Activated B cell treated with CpG ODN at 0.5 μM for 24 hours (primary cell): ENCODE data around the gene CEP170. TPM values are rescaled to one million over a fixed set of nuclear protein-coding genes. Genes with fewer than 3 reads are reported as not detected.
"Not testable (repeated sequence)": the region's sequence is repeated elsewhere in the genome, so short reads cannot be mapped to it uniquely, and the experiment has no call there.

Experiments
- ATAC-seq: fragments of 200-7000 bp; cut with Tn5 transposase; one replicate; pipeline ENCODE4 v1.10.0; 2021; ENCODE audit warnings: low read depth, mild to moderate bottlenecking, moderate library complexity
- CTCF ChIA-PET: fragments of 350-600 bp; sonication (Branson Sonifier 250); formaldehyde crosslinking; loops from one replicate; lab custom pipeline; 2021; ENCODE audit warnings: antibody characterized with exemption; lab: Charles Lee
- POLR2A ChIA-PET: fragments of 350-600 bp; sonication (Branson Sonifier 250); formaldehyde crosslinking; loops from one replicate; lab custom pipeline; 2021; ENCODE audit warnings: antibody characterized with exemption; lab: Charles Lee
- DNase-seq: peaks from one replicate; pipeline ENCODE4 v3.0.0; 2022
- H3K27ac Mint-ChIP-seq: one replicate; pipeline ENCODE4 v1.8.0; 2020; ENCODE audit warnings: mixed read lengths
- H3K27me3 Mint-ChIP-seq: one replicate; pipeline ENCODE4 v1.8.0; 2021; ENCODE audit warnings: mixed read lengths
- H3K36me3 Mint-ChIP-seq: one replicate; pipeline ENCODE4 v1.8.0; 2021; ENCODE audit warnings: low read depth, mixed read lengths
- H3K4me1 Mint-ChIP-seq: one replicate; pipeline ENCODE4 v1.8.0; 2021; ENCODE audit warnings: mixed read lengths
- H3K4me3 Mint-ChIP-seq: one replicate; pipeline ENCODE4 v1.8.0; 2020; ENCODE audit warnings: mild to moderate bottlenecking, mixed read lengths
- H3K9me3 Mint-ChIP-seq: one replicate; pipeline ENCODE4 v1.8.0; 2020; ENCODE audit warnings: mixed read lengths
- intact Hi-C: fragments of 100-400 bp; cut with micrococcal nuclease; formaldehyde crosslinking; loops from one replicate; pipeline ENCODE4 v1.15.1; 2024
- total RNA-seq: library from RNA; stranded (reverse); gene quantifications from 2 replicates; pipeline ENCODE4 v1.2.3, GENCODE V29; 2022

CEP170 gene
- total RNA-seq, 1 donor from 2014 or later = 91.9 TPM

GRCh38 chr1:243104452-243104851 is 150.6 kb downstream of the CEP170 start:
- H3K27me3 Mint-ChIP-seq, H3K27ac Mint-ChIP-seq, H3K4me3 Mint-ChIP-seq, DNase-seq, CTCF ChIA-PET, POLR2A ChIA-PET, H3K36me3 Mint-ChIP-seq, ATAC-seq, H3K9me3 Mint-ChIP-seq: not testable (repeated sequence)
- intact Hi-C loops = loop anchor here (5.0 kb wide), 1 partner anchor 153 kb away; the partner anchor contains the start of genes CEP170 and SDCCAG8
- peaks cover 13% of the 10 kb centered on the region for H3K4me1 Mint-ChIP-seq

- ATAC-seq (peak; percentile 92), DNase-seq (peak; percentile 56)
- CTCF ChIA-PET, H3K36me3 Mint-ChIP-seq, H3K9me3 Mint-ChIP-seq, H3K27me3 Mint-ChIP-seq: not testable (repeated sequence)
- Mint-ChIP-seq H3K27ac (peak overlapping the region; percentile 82), H3K4me3 (peak overlapping the region; percentile 83), H3K4me1 (peaks cover 13% of the 10 kb centered on the region)
- POLR2A ChIA-PET = interaction anchor here (0.8 kb wide), 1 partner anchor 153 kb away, joined by 3 read pairs; the partner anchor contains the start of gene CEP170
- intact Hi-C loops = loop anchor here (5.0 kb wide), 1 partner anchor 156 kb away; the partner anchor contains the start of genes CEP170 and SDCCAG8
Observed at GRCh38 chr1:243101551-243102050, 153.5 kb downstream of the CEP170 start.

- DNase-seq, H3K27ac Mint-ChIP-seq, ATAC-seq, CTCF ChIA-PET, H3K36me3 Mint-ChIP-seq, H3K4me1 Mint-ChIP-seq, H3K9me3 Mint-ChIP-seq, H3K4me3 Mint-ChIP-seq, intact Hi-C loops, POLR2A ChIA-PET, H3K27me3 Mint-ChIP-seq: not testable (repeated sequence)
Observed at GRCh38 chr1:243087368-243087767, 167.7 kb downstream of the CEP170 start.

Other genes starting within 250 kb of the CEP170 start
- 33.4 and 41.2 TPM in 2 replicates for gene SDCCAG8, start 760 bp upstream of the CEP170 start, total RNA-seq